Hippocampal formation (tissue), 2 donors: ENCODE results near the gene SCAF1.

Experiments
- DNase-seq, 2 donors: peaks; one replicate each; lab custom pipeline; 2025; lab: John Stamatoyannopoulos, UW

Gene SCAF1

DNA sequence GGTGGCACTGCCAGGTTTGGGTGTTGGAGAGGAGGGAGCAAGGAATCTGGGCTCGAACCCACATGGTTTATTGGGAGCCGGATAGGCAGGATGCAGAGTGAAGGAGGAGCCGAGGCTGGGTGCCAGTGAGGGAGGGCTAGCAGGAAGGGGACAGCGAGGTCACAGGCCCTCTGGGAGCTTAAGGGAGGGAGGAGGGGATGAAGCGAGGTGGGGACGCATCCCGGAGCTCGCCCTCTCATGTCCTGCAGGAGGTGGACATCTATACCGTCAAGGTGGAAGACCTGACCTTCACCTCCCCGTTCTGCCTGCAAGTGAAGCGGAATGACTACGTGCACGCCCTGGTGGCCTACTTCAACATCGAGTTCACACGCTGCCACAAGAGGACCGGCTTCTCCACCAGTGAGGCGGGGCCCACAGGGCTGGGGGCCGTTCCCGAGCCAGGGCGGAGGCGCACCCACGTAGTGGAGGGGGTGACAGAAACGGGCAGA lies 43.9 kb downstream of the SCAF1 start:
- no peak for DNase-seq

GRCh38 chr19:49686503-49687088 lies 44.6 kb downstream of the SCAF1 start:
- no peak for DNase-seq

DNA sequence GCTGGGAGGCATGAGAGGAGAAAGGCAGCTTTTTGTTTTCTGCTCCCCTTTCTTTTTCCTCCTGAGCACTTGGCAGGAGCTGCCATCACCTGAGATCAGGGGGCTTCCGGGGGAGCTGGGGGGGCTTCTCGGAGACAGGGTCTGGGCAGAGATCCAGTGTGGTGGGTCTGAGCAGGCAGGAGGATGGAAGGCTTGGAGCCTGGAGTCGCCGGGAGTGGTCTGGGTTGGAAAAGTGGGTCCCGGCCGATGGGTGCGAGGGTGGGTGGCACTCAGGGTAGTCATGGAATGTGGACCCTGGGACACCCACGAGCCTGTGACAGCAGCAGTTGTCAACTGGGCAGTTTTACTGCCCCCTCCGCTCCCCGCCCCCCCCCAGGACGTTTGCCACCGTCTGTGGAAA lies 45.1 kb downstream of the SCAF1 start:
- DNase-seq: no peak

DNA sequence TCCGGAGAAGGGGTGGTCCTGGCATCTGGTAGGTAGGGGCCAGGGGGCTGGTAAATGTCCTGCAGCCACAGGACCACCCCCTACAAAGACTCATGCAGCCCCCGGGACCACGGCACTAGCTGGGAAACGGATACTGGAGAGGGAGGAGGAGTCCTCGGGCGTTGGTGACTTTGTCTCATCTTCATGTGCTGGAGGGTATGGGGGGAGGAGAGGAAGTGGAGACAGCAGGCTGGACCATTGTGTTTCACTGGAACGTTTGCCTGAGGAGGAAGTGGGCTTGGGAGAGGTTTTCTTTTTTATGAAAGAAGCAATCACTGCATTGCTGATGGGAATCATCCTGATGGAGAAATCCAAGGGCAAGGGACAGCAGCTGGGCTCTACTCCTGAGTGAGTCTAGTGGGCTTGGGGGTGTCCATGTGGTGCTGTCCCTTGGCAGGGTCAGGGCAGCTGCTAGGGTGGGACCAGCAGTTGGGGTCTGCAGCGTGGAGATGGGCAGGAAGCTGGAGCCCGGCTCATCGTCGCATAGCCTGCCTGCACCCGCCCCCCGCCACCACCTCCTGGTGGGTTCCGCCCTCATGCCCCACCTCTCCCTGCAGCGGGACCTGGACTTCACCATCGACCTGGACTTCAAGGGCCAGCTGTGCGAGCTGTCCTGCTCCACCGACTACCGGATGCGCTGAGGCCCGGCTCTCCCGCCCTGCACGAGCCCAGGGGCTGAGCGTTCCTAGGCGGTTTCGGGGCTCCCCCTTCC lies 45.7 kb downstream of the SCAF1 start:
- no peak for DNase-seq

GRCh38 chr19:49688531-49689132 lies 46.6 kb downstream of the SCAF1 start:
- no peak for DNase-seq

DNA sequence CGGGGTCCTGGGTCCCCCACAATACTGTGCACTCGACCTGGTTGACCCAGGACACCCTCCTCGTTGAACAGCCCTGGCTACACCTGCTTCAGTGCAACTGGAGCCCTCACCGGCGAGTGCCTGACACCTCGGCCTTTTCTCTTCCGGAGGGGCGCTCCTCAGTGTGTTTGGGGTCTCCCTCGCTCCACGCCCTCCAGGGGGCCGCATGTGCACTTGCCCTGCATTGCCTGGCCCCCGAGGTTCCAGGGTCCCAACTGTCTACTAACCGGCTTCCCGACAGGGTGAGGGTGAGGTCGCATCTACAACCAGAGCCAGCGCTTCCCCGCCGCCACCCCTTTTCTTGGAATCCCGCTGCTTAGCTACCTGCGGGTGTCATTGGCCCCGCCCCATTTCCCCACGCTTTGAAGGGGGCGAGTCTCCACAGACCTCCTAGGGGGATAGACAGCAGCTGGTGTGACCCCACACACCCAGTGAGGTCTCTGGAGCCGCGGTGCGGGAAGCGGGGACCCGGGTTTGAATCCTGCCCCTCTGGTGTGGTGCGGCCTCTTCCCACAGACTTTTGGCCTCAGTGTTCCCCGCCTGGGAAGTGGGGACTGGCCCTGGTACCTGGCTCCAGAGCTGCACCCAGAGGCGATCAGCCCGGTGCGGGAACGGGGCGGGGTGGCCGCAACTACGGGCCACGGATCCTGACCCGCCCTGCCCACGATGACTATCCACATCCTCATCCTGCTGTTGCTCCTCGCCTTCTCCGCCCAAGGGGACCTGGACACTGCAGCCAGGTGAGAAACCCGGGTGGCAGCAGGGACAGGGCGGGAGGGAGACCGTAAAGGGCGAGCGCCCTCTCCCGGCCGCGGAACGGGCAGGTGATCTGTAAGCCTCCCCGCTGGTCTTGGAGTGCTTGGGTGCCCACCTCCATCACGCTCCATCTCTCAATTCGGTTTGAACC lies 47.4 kb downstream of the SCAF1 start, which contains the start of gene ADM5:
ADM5 (plus strand) TSS at position 462 of the 946 bp plus-strand sequence; CDS start at position 706, 244 bp downstream.
- DNase-seq: peak in 1 of 2 donors; percentile 1

DNA sequence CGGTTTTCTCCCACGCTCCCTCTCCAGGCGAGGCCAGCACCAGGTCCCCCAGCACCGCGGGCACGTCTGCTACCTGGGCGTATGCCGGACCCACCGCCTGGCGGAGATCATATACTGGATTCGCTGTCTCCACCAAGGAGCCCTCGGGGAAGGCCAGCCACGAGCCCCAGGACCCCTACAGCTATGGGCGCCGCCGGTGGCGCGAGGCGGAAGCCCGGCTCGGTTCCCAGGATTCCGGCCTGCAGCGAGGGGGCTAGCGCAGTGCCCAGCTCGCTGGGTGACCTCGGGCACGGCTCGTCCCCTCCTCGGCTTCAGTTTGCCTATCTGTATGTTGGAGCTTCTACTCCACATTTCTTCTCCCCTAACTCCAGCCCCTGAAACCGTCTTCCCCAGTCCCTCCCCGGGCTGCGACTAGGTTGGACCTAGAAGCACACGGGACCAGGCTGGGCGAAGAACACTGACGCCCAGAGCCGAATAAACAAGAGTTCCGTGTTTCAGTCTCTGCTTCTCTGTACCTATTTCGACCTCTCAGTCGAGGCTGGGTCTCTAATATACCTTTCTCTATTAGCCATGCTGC lies 48.2 kb downstream of the SCAF1 start:
- DNase-seq: peak in 1 of 2 donors; percentile 17

GRCh38 chr19:49690656-49691242 lies 48.7 kb downstream of the SCAF1 start, which contains the start of gene CPT1C:
Gene CPT1C (plus strand): TSS chr19:49691116. CDS start chr19:49692253, 1,137 bp downstream.
- DNase-seq: peak; percentile 83 to 87

DNA sequence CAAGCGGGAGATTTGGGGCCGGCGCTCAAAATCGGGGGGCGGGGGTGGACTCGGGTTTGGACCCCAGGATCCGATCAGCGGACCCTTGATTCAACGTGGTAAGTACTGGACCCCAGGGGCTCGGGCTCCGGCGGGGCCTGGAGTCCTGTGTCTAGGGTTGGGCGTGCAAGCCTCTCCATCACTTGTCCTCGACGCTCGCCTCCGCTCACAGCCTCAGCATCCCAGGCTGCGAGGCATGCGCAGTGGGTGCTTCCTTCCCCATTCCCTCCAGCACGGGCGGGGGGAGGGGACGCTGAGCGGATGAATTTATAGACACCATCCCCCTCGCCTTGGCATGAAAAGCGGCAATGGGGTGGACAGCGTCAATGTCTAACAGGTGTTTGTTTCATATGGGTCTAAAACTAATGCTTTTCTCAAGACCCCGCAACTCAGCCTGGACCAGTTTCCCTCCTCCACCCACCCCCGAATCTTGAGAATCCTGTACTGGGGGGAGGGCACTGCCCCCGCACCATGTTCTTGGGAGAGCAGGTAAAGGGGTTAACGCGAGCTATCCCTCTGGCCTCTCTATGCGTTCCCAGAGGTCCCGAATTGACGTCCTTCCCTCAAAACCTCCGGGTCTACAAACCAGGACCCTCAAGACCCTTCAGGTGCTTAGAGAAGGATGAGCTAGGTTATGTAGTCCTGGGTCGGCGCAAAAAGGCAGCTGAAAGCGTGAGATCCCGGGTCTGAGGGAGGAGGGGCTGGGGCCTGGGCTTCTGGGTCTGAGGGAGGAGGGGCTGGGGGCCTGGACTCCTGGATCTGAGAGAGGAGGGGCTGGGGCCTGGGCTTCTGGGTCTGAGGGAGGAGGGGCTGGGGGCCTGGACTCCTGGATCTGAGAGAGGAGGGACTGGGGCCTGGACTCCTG lies 49.5 kb downstream of the SCAF1 start:
- peak; percentile 29 to 60 for DNase-seq

- peak in 1 of 2 donors; percentile 4 for DNase-seq
Observed at GRCh38 chr19:49692147-49692506, 50.1 kb downstream of the SCAF1 start.

- DNase-seq: no peak
Observed at GRCh38 chr19:49696115-49696514, 54.1 kb downstream of the SCAF1 start.

GRCh38 chr19:49696865-49697264 lies 54.9 kb downstream of the SCAF1 start:
- no peak for DNase-seq

DNA sequence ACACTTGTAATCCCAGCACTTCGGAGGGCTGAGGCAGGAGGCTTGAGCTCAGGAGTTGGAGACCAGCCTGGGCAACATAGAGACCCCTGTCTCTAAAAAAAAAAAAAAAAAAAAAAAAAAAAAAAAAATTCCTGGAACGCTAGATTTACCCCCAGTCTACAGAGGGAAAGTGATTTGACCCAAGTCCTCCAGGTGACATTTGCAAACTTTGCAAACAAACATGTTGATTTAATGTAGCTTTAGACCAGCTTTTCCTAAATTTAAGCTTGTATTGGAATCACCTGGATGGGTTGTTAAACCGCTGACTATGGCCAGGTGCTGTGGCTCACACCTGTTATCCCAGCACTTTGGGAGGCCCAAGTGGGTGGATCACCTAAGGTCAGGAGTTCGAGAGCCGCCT lies 57.4 kb downstream of the SCAF1 start:
- DNase-seq: no peak

GRCh38 chr19:49700563-49700962 lies 58.6 kb downstream of the SCAF1 start:
- DNase-seq: no peak

DNA sequence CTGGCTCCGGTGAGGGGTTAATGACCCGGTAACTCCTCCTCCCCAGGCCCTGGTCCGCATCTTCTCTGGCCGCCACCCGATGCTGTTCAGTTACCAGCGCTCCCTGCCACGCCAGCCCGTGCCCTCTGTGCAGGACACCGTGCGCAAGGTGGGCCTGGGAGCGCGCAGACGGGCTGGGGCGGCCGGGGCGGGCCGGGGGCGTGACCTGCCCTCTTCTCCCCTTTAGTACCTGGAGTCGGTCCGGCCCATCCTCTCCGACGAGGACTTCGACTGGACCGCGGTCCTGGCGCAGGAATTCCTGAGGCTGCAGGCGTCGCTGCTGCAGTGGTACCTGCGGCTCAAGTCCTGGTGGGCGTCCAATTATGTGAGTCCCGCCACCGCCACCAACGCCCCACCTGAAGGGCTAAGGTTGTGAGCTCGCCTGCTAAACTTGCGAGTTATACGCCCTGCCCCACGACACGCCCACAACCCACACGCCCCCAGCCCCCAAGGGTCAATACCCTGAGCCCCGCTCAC lies 59.3 kb downstream of the SCAF1 start:
- DNase-seq: no peak

DNA sequence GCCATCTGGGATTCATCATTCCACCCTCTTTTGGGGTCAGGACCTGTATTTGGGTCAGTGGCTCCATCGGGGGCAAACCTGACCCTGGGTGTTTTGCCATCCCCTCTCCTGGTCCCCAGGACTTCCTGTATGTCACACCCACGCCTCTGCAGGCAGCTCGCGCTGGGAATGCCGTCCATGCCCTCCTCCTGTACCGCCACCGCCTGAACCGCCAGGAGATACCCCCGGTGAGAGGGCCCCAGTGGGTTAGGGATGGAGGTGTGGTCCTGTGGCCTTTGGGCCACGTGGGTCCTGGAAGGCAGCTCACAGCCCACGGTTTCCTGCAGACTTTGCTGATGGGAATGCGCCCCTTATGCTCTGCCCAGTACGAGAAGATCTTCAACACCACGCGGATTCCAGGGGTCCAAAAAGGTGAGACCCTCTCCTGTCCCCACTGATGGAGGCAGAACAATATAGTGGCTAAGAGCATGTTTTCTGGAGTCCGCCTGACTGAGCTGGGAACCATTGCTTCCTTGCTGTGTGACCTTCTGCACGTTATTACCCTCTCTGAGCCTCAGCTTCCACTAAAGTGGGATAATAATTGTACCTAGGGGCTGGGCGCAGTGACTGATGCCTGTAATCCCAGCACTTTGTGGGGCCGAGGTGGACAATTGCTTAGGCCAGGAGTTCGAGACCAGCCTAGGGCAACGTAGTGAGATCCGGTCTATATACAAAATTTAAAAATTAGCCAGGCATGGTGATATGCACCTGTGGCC lies 63.1 kb downstream of the SCAF1 start:
- no peak for DNase-seq

DNA sequence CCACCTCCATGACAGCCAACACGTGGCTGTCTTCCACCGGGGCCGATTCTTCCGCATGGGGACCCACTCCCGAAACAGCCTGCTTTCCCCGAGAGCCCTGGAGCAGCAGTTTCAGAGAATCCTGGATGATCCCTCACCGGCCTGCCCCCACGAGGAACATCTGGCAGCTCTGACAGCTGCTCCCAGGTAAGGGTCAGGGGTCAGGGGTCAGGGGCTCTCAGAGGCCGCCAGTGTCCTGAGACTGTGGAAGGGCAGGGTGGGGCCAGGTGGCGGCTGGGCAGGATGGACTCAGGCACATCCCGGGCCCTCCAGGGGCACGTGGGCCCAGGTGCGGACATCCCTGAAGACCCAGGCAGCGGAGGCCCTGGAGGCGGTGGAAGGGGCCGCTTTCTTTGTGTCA lies 63.9 kb downstream of the SCAF1 start:
- no peak for DNase-seq
